Activated CD8-positive, alpha-beta memory T cell treated with anti-CD3 and anti-CD28 coated beads, Interleukin-2, amount 50 U/mL, for 48 hours (primary cell): ENCODE measurements around the gene COX6B2.
"Not testable (repeated sequence)": the region's sequence is repeated elsewhere in the genome, so short reads cannot be mapped to it uniquely, and the experiment has no call there.

ENCODE experiments used
- DNase-seq: peaks from one replicate; pipeline ENCODE4 v3.0.0-alpha.2; 2020

Gene COX6B2, protein sequence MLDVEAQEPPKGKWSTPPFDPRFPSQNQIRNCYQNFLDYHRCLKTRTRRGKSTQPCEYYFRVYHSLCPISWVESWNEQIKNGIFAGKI

GRCh38 chr19:55354698-55355212, at the start of gene COX6B2:
COX6B2 (minus strand) TSS chr19:55354719; CDS start chr19:55354521, 198 bp downstream.
- DNase-seq: no peak

- no peak for DNase-seq
These were observed 48.0 kb upstream of the COX6B2 start for GRCh38 chr19:55402509-55402908.

DNA sequence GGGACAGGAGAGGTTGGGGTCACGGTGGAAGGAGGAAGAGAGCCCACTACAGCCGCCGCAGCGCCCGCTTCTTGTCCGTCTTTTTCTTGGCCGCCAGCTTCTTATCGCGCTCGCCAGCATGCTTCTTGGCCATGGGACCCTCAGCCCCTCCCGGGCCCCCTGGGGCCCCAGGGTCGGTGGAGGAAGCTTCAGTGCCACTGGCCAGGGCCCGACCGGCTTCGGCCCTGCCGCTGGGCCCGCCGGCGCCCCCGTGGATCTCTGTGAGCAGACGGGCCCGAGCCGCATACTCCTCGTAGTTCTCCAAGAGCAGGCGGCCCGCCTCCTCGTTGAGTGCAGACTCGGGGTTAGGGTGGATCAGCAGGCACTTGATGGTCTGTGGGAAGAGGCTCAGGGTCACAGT, 46.9 kb upstream of the COX6B2 start:
- not testable (repeated sequence) for DNase-seq

- DNase-seq: no peak
These were observed 46.0 kb upstream of the COX6B2 start for GRCh38 chr19:55400281-55401087.

DNA sequence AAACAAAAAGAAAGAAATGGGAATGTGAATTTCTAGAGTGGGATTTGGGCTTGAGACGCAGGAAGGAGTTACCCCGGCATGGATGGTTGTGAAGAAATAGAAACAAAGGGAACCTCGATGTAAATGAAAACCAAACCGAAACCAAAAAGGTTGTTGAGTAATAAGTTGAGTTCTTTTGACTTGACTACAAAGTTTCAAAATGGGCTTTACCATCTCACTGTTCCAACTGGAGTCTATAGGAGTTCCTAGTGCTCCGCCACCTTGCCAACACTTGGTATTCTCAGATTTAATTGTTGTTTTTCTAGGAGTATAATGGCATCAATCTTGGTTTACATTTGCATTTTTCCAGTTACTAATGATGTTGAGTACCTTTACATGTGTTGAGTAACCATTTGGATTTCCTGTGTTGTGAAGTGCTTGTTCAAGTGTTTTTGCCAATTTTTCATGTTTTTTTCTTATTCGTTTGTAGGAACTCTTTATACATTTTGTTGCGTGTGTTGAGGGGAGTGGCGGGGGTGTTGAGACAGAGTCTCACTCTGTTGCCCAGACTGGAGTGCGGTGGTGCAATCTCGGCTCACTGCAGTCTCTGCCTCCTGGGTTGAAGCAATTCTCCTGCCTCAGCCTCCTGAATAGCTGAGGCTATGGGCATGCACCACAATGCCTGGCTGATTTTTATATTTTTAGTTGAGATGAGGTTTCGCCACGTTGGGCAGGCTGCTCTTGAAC, 43.8 kb upstream of the COX6B2 start:
- no peak for DNase-seq

GRCh38 chr19:55392820-55393761, 38.6 kb upstream of the COX6B2 start:
- no peak for DNase-seq

DNA sequence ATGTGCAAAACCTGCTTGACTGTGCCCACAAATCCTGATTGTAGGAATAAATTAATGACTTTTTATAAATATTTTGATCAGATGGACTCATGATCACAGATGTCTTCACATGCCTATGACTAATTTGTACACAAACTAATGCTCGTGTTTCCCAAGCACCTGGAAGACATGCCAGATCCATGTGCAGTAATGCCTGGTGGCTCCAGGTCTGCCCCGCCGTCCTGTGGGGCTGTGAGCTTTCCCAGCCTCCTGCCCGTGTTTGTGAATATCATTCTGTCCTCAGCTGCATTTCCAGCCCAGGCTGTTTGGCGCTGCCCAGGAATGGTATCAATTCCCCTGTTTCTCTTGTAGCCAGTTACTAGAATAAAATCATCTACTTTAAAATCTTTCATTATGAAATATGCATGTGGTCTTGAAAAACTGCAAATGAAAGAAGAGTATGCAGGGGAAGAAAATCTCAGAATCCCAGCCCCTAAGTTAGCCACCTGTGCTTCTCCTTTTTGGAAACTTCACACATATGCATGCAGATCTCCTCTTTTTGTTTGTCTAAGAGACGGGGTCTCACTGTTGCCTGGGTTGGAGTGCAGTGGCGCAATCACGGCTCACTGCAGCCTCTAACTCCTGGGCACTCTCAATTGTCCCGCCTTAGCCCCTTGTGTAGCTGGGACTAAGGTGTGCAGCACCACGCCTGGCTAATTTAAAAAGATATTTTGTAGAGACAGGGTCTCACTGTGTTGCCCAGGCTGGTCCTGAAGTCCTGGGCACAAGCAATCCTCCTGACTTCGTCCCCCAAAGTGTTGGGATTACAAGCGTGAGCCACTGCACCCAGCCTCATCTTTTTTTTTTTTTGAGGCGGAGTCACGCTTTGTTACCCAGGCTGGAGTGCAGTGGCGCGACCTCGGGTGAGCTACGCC, 37.4 kb upstream of the COX6B2 start:
- DNase-seq: no peak

DNA sequence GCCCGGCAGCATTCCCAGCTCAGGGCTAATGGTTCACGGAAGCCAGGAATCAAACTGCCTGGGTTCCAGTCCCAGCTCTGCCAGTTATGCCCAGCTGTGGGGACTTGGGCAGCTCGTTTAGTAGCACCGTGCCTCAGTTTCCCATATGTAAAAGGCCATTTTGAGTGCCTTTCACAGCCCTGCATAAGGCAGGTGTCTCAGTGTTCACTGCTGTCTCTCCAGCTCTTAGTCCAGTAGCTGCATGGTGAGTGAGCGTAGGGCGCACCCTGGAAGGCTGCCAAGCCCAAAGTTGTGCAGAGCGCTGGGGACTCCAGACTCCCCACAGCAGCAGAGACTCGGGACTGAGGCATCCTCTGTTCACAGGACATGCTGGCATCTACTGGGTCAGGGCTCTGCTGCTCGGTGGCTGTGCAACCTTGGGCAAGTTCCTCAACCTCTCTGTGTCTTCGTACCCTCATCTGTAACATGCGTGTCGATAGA, 36.7 kb upstream of the COX6B2 start:
- DNase-seq: no peak

DNA sequence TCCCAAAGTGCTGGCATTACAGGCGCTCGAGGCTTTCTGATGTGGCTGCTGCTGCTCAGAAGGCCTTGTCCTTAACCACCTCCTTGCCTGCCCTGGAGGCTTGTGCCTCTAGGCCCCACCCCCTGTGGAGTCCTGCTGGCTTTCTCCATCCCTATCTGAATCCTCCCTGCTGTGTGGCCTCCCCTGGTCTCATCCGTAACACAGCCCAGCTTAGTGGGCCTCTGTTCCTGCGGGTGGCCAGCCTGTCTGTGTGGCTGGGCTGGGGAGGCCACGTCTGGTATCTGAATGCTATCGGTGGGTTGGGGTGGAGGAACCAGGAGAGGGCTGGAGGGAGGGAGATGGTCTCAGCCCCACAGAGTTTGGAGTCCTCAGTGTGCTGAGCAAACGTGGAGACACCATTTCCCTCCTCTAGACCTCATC, 36.0 kb upstream of the COX6B2 start:
- no peak for DNase-seq

- no peak for DNase-seq
These were observed 35.1 kb upstream of the COX6B2 start for GRCh38 chr19:55389386-55390317.

- DNase-seq: no peak
These were observed 33.4 kb upstream of the COX6B2 start for GRCh38 chr19:55387736-55388497.

GRCh38 chr19:55386493-55386971, 32.0 kb upstream of the COX6B2 start:
- no peak for DNase-seq

DNA sequence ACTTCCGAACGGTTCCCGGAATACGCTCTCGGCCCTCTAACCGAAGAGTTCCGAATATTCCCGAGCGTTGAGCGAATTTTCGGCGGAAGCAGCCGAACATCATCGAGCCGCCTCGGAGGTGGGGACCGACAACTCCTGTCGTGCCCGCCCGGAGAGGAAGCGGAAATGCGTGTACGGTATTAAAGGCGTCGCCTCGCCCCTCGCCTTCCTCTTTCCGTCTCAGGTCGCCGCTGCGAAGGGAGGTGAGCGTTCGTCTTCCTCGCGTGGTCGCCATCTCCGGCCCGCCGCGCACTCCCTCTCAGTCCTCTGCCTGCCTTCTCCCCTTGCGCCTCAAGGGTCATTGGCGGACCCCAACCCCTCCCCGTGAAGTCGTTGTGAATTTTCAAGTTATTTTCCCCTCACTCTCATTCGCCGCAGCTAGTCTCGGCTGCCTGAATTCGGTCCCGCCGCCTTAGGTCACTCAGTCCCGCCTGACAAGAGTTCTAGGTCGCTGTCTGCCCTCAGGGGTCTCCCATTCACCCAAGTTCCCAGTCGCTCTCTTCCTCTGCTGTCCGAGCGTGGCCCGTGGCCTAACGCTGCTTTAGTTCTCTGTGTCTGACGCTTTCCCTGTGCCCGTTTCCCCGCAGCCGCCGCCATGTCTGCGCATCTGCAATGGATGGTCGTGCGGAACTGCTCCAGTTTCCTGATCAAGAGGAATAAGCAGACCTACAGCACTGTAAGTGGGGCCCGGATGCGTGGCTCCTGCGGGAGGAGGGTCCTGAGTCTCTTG, 31.4 kb upstream of the COX6B2 start, which contains the start of gene RPL28:
RPL28 (plus strand) TSS at position 209 of the 769 bp plus-strand sequence; CDS start at position 635, 426 bp downstream.
- peak; percentile 98 for DNase-seq

GRCh38 chr19:55384920-55385723, 30.6 kb upstream of the COX6B2 start:
- peak; percentile 92 for DNase-seq

DNA sequence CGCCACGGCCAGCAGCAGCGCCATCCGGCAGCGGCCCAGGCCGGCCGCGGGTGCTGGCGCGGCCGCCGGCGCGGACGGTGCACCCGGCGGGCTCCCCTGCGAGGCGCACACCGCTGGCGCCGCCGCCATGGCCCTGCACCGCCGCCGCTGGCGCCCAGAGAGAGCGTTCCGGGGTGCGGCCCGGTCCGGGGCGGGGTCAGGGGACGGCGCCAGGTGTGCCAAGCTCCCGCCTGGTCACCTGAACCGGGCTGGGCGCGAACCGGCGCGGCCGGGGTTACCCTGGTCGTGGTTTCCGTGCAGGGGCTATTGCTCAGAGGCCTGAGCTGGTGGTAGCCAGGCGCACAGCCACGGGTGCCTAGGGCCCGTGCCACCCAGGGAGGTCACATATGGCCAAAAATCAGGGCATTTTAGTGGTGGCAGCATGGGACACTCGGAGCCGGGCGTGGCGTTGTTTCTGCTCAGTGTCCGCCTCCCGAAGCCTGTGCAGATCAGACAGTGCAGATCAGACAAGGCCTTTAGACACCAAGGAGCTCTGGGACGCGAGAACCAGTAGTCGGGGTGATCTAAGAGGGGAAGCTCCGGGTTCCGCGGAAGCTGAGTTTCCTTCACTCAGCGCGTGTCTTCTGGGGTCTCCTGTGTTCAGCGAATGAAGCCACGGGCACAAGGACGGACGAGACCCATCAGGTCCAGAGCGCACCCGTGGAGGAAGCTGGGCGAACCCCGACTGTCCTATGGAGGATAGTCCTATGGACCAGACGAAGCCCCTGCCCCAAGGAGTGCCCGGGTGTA, 29.8 kb upstream of the COX6B2 start, which contains the start of gene TMEM238:
TMEM238 (minus strand) TSS at position 162 of the 789 bp plus-strand sequence; CDS start at position 129, 33 bp downstream.
- peak; percentile 72 for DNase-seq
